CD4-positive, alpha-beta memory T cell (primary cell): ENCODE measurements around the gene KRT16. TPM values are rescaled to one million over a fixed set of nuclear protein-coding genes. Genes with fewer than 3 reads are reported as not detected.
"Not testable (repeated sequence)": the region's sequence is repeated elsewhere in the genome, so short reads cannot be mapped to it uniquely, and the experiment has no call there.

Source experiments
- CTCF ChIA-PET: fragments of 350-600 bp; sonication (Branson Sonifier 250); formaldehyde crosslinking; loops from one replicate; lab custom pipeline; 2021; ENCODE audit warnings: inconsistent platforms; ENCODE audit not compliant: partially characterized antibody; lab: Charles Lee
- POLR2A ChIA-PET: fragments of 350-600 bp; sonication (Branson Sonifier 250); formaldehyde crosslinking; loops from one replicate; lab custom pipeline; 2021; ENCODE audit not compliant: partially characterized antibody; lab: Charles Lee
- DNase-seq, 5 donors: peaks; one replicate each; pipeline versions ENCODE4 v3.0.0 to v3.0.0-alpha.2; 2020 to 2022; ENCODE audit warnings: mixed read lengths in 1 of 5
- H3K27ac ChIP-seq: one replicate; pipeline ENCODE4 v1.7.0; 2013; ENCODE audit warnings: low read depth, low read length
- H3K27me3 ChIP-seq: 2 replicates; pipeline ENCODE4 v1.7.0; 2013; ENCODE audit warnings: mild to moderate bottlenecking, low read length, moderate library complexity; ENCODE audit not compliant: insufficient read depth
- H3K36me3 ChIP-seq: 2 replicates; pipeline ENCODE4 v1.7.0; 2013; ENCODE audit warnings: mild to moderate bottlenecking, low read length, moderate library complexity; ENCODE audit not compliant: insufficient read depth
- H3K4me1 ChIP-seq: 2 replicates; pipeline ENCODE4 v1.7.0; 2013; ENCODE audit warnings: mild to moderate bottlenecking, low read length, moderate library complexity; ENCODE audit not compliant: insufficient read depth
- H3K4me3 ChIP-seq, 2 donors: one replicate each; pipeline ENCODE4 v1.7.0; 2013; ENCODE audit warnings: low read length in 2 of 2, mild to moderate bottlenecking in 1 of 2
- H3K9me3 ChIP-seq, 2 donors: one replicate each; pipeline ENCODE4 v1.7.0; 2013; ENCODE audit warnings: low read length in 2 of 2, control low read depth in 1 of 2; ENCODE audit not compliant: control insufficient read depth in 1 of 2
- H3K27ac Mint-ChIP-seq, 7 donors: one replicate each; pipeline ENCODE4 v1.8.0; 2020 to 2021; ENCODE audit warnings: mixed read lengths in 7 of 7, mild to moderate bottlenecking in 6 of 7, inconsistent platforms in 3 of 7, moderate library complexity in 3 of 7
- H3K27me3 Mint-ChIP-seq, 2 donors: one replicate each; pipeline ENCODE4 v1.8.0; 2020 to 2021; ENCODE audit warnings: mixed read lengths in 2 of 2
- H3K36me3 Mint-ChIP-seq, 2 donors: one replicate each; pipeline ENCODE4 v1.8.0; 2020 to 2021; ENCODE audit warnings: mixed read lengths in 2 of 2, inconsistent platforms in 1 of 2, mild to moderate bottlenecking in 1 of 2
- H3K4me1 Mint-ChIP-seq, 4 donors: one replicate each; pipeline ENCODE4 v1.8.0; 2020 to 2021; ENCODE audit warnings: mixed read lengths in 4 of 4, mild to moderate bottlenecking in 1 of 4
- H3K4me3 Mint-ChIP-seq, 8 donors: one replicate each; pipeline ENCODE4 v1.8.0; 2020 to 2021; ENCODE audit warnings: mixed read lengths in 8 of 8, mild to moderate bottlenecking in 7 of 8, moderate library complexity in 6 of 8, inconsistent platforms in 3 of 8
- H3K9me3 Mint-ChIP-seq, 8 donors: one replicate each; pipeline ENCODE4 v1.8.0; 2020 to 2021; ENCODE audit warnings: mixed read lengths in 8 of 8, mild to moderate bottlenecking in 5 of 8, inconsistent platforms in 3 of 8, moderate library complexity in 1 of 8
- intact Hi-C: fragments of 100-400 bp; cut with micrococcal nuclease; formaldehyde crosslinking; loops from one replicate; pipeline ENCODE4 v1.15.1; 2023
- polyA plus RNA-seq, 2 donors: library from polyadenylated mRNA; unstranded; fragments of 300-500 nt; fragmentation: Illumina TruSeq; gene quantifications; one replicate each; pipeline ENCODE4 v1.2.3, GENCODE V29; 2021
- total RNA-seq, 2 experiments: library from RNA; stranded (reverse); gene quantifications; one replicate each; pipeline ENCODE4 v1.2.3, GENCODE V29; 2021

KRT16 gene
- total and polyA plus RNA-seq, 4 experiments from 2014 or later: not detected

DNA sequence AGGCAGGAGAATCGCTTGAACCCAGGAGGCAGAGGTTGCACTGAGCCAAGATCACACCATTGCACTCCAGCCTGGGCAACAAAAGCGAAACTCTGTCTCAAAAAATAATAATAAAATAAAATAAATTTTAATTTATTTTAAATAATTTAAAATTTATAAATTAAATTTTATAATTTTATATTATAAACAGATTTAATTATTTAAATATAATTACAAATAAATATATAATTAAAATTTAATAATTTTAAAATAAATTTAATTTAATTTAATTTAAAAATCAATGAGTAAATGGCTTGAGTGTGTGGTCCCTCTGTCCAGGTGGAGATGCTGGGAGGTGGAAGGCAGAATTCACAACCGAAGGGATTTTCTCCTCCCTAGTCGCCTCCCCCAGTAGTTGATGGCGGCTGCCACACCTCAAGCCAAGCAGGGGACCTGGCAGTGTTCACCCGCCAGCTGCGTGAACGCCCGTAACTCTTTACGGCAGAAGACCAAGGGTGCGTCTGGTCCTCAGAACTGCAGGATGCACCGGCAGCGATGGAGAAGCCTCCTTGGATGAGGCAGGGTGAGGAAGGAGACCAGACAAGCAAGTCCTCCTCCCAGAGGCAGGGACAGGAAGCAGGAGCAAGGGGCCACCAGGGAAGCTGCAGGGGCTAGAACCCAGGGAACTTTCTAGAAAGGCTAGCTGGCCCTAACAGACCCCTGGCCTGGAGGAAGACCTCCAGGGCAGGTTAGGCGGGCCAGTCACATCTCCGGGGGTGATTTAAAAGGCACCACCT is 34.7 kb upstream of the KRT16 start:
- H3K9me3 Mint-ChIP-seq: peaks cover 0 to 1% (median 0%) of the 10 kb centered on the region in 8 donors
- peak in 1 of 5 donors; percentile 5 for DNase-seq
- POLR2A ChIA-PET: interaction anchor here (1.4 to 3.1 kb wide), 4 partner anchors 17 to 828 kb away, joined by 4 to 49 read pairs (median 14); partner anchors contain the start of gene EIF1

DNA sequence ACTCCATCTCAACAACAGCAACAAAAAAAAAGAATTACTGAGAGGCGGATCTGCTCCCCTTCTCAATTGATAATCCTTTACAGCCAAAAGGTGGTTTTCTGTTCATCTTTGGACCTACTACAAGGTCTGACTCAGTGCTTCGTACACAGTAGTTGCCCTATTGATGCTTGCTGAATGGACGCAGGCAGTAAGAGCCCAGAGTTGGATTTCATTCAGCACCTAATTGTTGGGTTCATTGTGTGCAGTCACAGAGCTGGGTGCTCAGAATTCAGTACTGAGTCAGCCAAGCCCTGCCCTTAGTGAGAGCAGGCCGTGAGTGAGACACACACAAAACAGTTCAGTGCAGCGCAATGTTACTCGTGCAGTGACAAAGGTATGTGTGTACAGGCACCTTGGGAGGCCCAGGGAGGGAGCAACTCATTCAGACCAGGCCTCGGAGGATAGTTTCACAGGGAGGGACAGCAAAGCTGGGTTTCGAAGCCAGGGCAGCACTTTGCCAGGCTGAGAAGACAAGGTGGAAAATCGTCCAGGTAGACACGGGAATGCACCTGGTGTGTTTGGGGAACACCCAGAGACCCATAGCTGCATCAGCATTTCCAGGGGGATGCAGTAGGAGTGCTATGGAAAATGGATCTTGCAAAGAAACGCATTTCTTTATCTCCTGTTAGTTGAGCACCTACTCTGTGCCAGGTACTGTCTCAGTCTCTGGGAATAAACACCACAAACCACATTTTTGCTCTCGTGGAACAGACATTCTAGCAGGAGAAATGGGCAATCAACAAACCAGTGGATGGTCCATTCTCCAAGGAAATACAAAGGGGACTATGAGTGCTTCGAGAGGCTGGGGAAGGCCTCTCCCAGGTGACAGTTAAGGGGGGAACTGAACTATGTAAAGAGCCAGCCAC is 29.9 kb upstream of the KRT16 start:
- no peak overlapping the region for H3K4me3 ChIP-seq
- no peaks in the 10 kb centered on the region for H3K27me3 ChIP-seq
- no peaks in the 10 kb centered on the region for H3K9me3 Mint-ChIP-seq
- no peaks in the 10 kb centered on the region for H3K4me1 Mint-ChIP-seq
- H3K4me1 ChIP-seq: no peaks in the 10 kb centered on the region
- no peak for DNase-seq
- no peaks in the 10 kb centered on the region for H3K36me3 Mint-ChIP-seq
- CTCF ChIA-PET: interaction anchor here (1.2 to 4.2 kb wide), 2 partner anchors 11 to 93 kb away, joined by 3 to 24 read pairs; no protein-coding TSS in a partner anchor
- POLR2A ChIA-PET: interaction anchor here (0.6 kb wide), 1 partner anchor 750 kb away, joined by 5 read pairs; no protein-coding TSS in a partner anchor
- intact Hi-C loops: no loop called here
- no peak overlapping the region for H3K4me3 Mint-ChIP-seq
- no peaks in the 10 kb centered on the region for H3K9me3 ChIP-seq
- H3K27ac ChIP-seq: no peak overlapping the region
- no peaks in the 10 kb centered on the region for H3K36me3 ChIP-seq
- peak overlapping the region in 2 of 7 donors; percentile 1 to 42 for H3K27ac Mint-ChIP-seq
- no peaks in the 10 kb centered on the region for H3K27me3 Mint-ChIP-seq

More for the DNA sequence above, 34.7 kb upstream of the KRT16 start:
- intact Hi-C loops: loop anchor here (5.0 kb wide), 1 partner anchor 325 kb away; no protein-coding TSS in a partner anchor
- Histone ChIP-seq H3K4me1 (peaks cover 13% of the 10 kb centered on the region), H3K36me3 (no peaks in the 10 kb centered on the region), H3K27ac (no peak overlapping the region), H3K9me3 (no peaks in the 10 kb centered on the region), H3K27me3 (no peaks in the 10 kb centered on the region), H3K4me3 (no peak overlapping the region)
- H3K27ac Mint-ChIP-seq: peak overlapping the region in 1 of 7 donors; percentile 74
- H3K4me3 Mint-ChIP-seq: peak overlapping the region in 4 of 8 donors; percentile 68 to 83 (median 78)
- CTCF ChIA-PET: interaction anchor here (1.5 to 11.5 kb wide), 12 partner anchors 18 to 1022 kb away, joined by 3 to 394 read pairs (median 10); partner anchors contain the start of gene KRT20
- no peaks in the 10 kb centered on the region for H3K36me3 Mint-ChIP-seq
- H3K4me1 Mint-ChIP-seq: peaks cover 2 to 11% (median 8%) of the 10 kb centered on the region in 4 donors
- peaks cover 0 to 2% of the 10 kb centered on the region in 2 donors for H3K27me3 Mint-ChIP-seq

DNA sequence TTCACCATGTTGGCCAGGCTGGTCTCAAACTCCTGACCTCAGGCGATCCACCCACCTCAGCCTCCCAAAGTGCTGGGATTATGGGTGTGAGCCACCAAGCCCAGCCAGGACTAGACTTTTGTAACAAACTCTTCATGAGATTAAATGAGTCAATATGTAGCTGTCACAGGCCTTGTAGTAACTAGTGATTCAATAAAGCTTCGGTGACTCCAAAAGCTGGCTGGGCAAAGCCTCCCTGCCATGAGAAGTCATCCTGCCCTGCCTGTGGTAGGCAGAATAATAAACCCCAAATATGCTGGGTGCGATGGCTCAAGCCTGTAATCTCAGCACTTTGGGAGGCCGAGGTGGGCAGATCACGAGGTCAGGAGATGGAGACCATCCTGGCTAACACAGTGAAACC is 28.0 kb upstream of the KRT16 start:
- CTCF ChIA-PET: interaction anchor here (0.9 to 2.8 kb wide), 3 partner anchors 9 to 92 kb away, joined by 3 to 11 read pairs (median 4); no protein-coding TSS in a partner anchor
- H3K27me3 ChIP-seq, H3K27me3 Mint-ChIP-seq, H3K4me3 Mint-ChIP-seq, H3K36me3 ChIP-seq, H3K27ac ChIP-seq, H3K9me3 Mint-ChIP-seq, H3K4me1 Mint-ChIP-seq, H3K9me3 ChIP-seq, H3K36me3 Mint-ChIP-seq, H3K27ac Mint-ChIP-seq, H3K4me1 ChIP-seq, H3K4me3 ChIP-seq, POLR2A ChIA-PET, intact Hi-C loops, DNase-seq: not testable (repeated sequence)

DNA sequence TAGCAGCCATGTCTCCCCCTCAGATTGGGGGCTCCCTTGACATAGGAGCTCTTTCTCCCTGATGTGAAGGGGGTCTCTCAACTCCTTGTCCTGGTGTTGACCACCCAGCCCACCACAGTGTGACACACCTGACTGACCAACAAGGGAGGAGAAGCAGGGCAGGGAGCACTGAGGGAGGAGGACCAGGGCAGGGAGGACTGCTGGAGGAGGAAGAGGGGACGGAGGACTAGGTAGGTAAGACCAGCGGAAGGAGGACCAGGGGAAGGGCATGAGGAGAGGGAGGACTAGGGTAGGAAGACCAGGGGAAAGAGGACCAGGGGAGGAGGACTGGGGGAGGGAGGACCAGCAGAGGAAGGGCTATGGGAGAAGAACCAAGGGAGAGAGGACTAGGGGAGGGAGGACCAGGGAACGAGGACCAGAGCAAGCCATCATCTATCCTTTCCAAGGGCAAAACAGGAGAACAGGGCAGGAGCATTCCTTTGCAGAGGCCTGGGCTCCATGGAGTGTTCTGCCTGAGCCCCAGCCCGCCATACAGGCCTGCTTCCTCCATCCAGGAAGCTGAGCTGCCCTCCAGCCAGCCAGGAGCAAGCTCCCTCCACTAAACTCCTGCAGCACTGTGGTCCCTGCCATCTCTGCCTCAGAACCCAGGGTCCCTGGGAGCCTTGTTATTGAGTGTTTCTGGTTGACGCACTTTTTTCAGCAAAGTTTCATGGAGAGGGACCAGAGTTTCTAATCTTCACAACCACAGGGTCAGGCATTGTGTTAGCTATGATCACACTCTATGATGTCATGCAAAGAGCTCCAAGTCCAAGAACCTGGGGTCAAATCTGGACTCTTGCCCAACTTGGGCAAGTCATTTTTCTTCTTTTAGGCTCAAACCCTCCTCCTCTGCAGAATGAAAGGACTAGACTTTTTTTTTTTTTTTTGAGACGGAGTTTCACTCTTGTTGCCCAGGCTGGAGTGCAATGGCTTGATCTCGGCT is 27.2 kb upstream of the KRT16 start:
- no peaks in the 10 kb centered on the region for H3K36me3 ChIP-seq

DNA sequence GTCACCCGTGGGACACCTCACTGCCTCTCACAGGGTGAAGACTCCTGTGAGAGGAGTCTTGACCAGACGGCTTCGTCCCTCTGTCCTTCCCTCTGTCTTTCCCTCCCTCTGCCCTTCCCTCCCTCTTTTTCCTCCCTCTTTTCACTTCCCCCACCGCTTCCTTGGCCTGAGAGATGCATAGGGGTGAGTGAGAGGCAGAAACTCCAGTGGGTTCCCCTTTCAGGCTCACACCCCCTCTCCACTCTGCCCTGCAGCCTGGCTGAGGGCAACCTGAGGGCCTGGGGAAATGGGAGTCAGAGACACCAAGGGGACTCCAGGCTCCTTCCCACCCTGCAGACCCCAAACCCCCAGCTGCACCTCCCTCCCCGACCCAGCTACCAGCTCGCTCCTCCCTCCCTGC is 26.4 kb upstream of the KRT16 start:
- no peaks in the 10 kb centered on the region for H3K4me1 Mint-ChIP-seq
- Histone ChIP-seq H3K4me3 (no peak overlapping the region), H3K9me3 (no peaks in the 10 kb centered on the region), H3K27ac (no peak overlapping the region), H3K36me3 (no peaks in the 10 kb centered on the region), H3K27me3 (no peaks in the 10 kb centered on the region), H3K4me1 (no peaks in the 10 kb centered on the region)
- CTCF ChIA-PET: interaction anchor here (2.8 kb wide), 1 partner anchor 10 kb away, joined by 11 read pairs; no protein-coding TSS in a partner anchor
- H3K9me3 Mint-ChIP-seq: no peaks in the 10 kb centered on the region
- no peak overlapping the region for H3K4me3 Mint-ChIP-seq
- no peak for DNase-seq
- intact Hi-C loops: no loop called here
- H3K36me3 Mint-ChIP-seq: no peaks in the 10 kb centered on the region
- H3K27ac Mint-ChIP-seq: no peak overlapping the region
- H3K27me3 Mint-ChIP-seq: no peaks in the 10 kb centered on the region
- POLR2A ChIA-PET: no interaction called here

More for the DNA sequence above, 27.2 kb upstream of the KRT16 start:
- Histone ChIP-seq H3K4me1 (no peaks in the 10 kb centered on the region), H3K27ac (no peak overlapping the region), H3K4me3 (no peak overlapping the region), H3K27me3 (no peaks in the 10 kb centered on the region), H3K9me3 (no peaks in the 10 kb centered on the region)
- DNase-seq: no peak
- intact Hi-C loops: no loop called here
- Mint-ChIP-seq H3K4me1 (no peaks in the 10 kb centered on the region), H3K4me3 (no peak overlapping the region), H3K9me3 (no peaks in the 10 kb centered on the region), H3K36me3 (no peaks in the 10 kb centered on the region), H3K27me3 (no peaks in the 10 kb centered on the region), H3K27ac (peak overlapping the region in 1 of 7 donors; percentile 0)
- POLR2A ChIA-PET: no interaction called here
- CTCF ChIA-PET: interaction anchor here (0.7 to 2.8 kb wide), 3 partner anchors 9 to 312 kb away, joined by 3 to 11 read pairs (median 4); no protein-coding TSS in a partner anchor

DNA sequence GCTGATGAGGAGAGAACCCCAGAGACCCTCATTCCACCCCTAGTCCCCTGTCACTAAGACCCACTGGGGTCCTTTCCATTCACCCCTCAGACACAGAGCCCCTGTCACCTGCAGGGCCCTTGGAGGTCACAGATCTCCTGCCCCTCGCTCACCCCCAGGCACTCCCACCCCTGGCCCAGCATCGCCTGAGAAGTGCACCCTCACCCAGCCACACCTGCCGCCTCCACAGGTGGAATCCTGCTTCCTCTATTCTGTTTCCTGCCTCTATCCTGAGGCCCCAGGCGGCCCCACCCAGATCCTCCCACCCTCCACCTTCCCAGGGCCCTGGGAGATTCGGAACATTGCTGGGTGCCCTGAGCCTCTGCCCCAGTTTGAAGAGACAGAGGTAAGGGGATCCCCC is 25.6 kb upstream of the KRT16 start:
- Histone ChIP-seq H3K4me1 (no peaks in the 10 kb centered on the region), H3K27ac (no peak overlapping the region), H3K27me3 (no peaks in the 10 kb centered on the region), H3K4me3 (no peak overlapping the region), H3K36me3 (no peaks in the 10 kb centered on the region), H3K9me3 (no peaks in the 10 kb centered on the region)
- intact Hi-C loops: no loop called here
- ChIA-PET POLR2A (no interaction called here), CTCF (no interaction called here)
- Mint-ChIP-seq H3K4me1 (no peaks in the 10 kb centered on the region), H3K4me3 (no peak overlapping the region), H3K27ac (no peak overlapping the region), H3K9me3 (no peaks in the 10 kb centered on the region), H3K27me3 (no peaks in the 10 kb centered on the region), H3K36me3 (no peaks in the 10 kb centered on the region)
- DNase-seq: no peak
